Large intestine (tissue), 3 donors: ENCODE data around the gene CRACR2B. TPM values are rescaled to one million over a fixed set of nuclear protein-coding genes. Genes with fewer than 3 reads are reported as not detected.

Experiments
- DNase-seq, 2 donors: peaks; one replicate each; pipeline versions ENCODE4 v3.0.0 to v3.0.0-alpha.2; 2013
- H3K27ac ChIP-seq: one replicate; pipeline ENCODE4 v1.5.1; 2013; ENCODE audit warnings: low read length
- H3K27me3 ChIP-seq: 2 replicates; pipeline ENCODE4 v1.6.1; 2013; ENCODE audit warnings: low read length; ENCODE audit not compliant: control insufficient read depth, insufficient read depth
- H3K36me3 ChIP-seq: 2 replicates; pipeline ENCODE4 v1.6.1; 2013; ENCODE audit warnings: low read length; ENCODE audit not compliant: control insufficient read depth, insufficient read depth
- H3K4me1 ChIP-seq: one replicate; pipeline ENCODE4 v1.6.1; 2013; ENCODE audit warnings: low read length; ENCODE audit not compliant: control insufficient read depth, insufficient read depth
- H3K4me3 ChIP-seq: one replicate; pipeline ENCODE4 v1.5.1; 2013; ENCODE audit warnings: low read length
- H3K9me3 ChIP-seq: one replicate; pipeline ENCODE4 v1.6.1; 2013; ENCODE audit warnings: mild to moderate bottlenecking, low read depth, low read length, moderate library complexity; ENCODE audit not compliant: control insufficient read depth
- WGBS: methylation state at CpG from one replicate; pipeline ENCODE4 v1.1.5; 2013; ENCODE audit warnings: low lambda C conversion rate; ENCODE audit not compliant: insufficient coverage; 5-methylcytosine and 5-hydroxymethylcytosine counted together
- polyA plus RNA-seq: library from polyadenylated mRNA; unstranded; fragments of 120-200 nt; gene quantifications from one replicate; pipeline ENCODE4 v1.2.1, GENCODE V29; 2013

CRACR2B gene
- polyA plus RNA-seq, 1 donor = 34.4 TPM

DNA sequence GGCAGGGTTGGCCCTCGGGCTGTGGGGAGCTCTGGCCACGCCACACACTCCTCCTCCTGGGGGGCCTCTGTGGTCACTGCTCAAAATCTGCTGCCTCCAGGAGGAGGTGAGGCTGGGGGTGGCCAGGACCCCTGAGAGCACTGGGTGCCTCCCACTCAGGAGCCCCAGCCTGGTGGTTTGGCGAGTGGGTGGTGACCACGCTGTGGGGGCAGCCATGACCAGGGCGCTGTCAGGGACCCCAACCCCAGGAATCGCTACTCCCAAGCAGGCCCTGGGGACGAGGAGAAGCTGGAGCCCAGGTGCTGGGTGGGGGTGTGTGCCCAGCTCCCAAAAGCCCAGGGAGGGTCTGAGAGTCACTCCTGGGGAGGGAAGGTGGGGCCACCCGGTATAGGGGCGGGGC lies 45.1 kb downstream of the CRACR2B start:
- peaks cover 14% of the 10 kb centered on the region for H3K36me3 ChIP-seq
- no peak for DNase-seq
- H3K4me1 ChIP-seq = no peaks in the 10 kb centered on the region
- no peak overlapping the region for H3K27ac ChIP-seq
- H3K9me3 ChIP-seq = no peaks in the 10 kb centered on the region
- no CpG with 5 or more reads among the region's 9 CpGs for WGBS
- no peaks in the 10 kb centered on the region for H3K27me3 ChIP-seq
- H3K4me3 ChIP-seq = no peak overlapping the region

DNA sequence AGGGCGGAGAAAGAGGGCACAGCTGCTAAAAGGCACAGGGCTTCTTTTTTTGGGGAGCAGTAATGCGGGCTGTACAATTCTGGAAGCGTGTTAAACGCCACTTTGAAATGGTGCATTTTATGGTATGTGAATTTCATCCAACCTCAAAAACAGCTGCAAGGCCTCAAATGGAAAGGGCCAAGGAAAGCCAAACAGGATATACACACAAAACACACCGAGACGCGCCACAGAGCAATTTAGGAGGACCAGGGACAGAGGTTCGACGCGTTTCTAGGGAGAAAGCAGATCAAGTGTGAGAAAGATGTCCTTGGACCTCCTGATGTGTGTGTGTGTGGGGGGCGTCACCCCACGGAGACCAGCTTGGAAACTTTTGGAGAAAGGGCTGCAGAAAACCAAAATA lies 46.0 kb downstream of the CRACR2B start:
- no peaks in the 10 kb centered on the region for H3K27me3 ChIP-seq
- DNase-seq = no peak
- no CpG with 5 or more reads among the region's 12 CpGs for WGBS
- no peaks in the 10 kb centered on the region for H3K4me1 ChIP-seq
- no peaks in the 10 kb centered on the region for H3K9me3 ChIP-seq
- H3K36me3 ChIP-seq = peaks cover 12% of the 10 kb centered on the region
- H3K27ac ChIP-seq = no peak overlapping the region
- no peak overlapping the region for H3K4me3 ChIP-seq

DNA sequence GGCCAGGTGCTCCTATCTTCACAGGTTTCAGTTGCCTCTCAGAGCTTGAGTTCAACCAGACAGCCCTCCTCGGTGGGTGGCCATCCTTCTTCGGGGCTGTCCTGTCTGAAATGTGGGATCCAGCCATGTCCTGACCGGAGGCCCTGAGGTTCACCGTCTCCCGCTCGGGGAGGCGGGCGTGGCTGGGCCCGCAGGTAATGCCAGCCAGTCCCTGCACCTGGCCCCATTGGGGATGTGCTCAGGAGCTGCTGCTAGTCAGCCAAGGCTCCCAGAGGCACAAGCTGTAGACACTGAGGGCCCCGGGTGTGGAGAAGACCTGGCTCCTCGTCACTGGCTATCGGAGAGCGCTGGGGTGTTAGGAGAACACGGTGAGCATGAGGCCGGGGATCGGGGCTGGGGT lies 47.5 kb downstream of the CRACR2B start:
- peaks cover 14% of the 10 kb centered on the region for H3K36me3 ChIP-seq
- DNase-seq = no peak
- H3K4me1 ChIP-seq = no peaks in the 10 kb centered on the region
- no peaks in the 10 kb centered on the region for H3K27me3 ChIP-seq
- WGBS = no CpG with 5 or more reads among the region's 16 CpGs
- no peaks in the 10 kb centered on the region for H3K9me3 ChIP-seq
- H3K4me3 ChIP-seq = no peak overlapping the region
- H3K27ac ChIP-seq = no peak overlapping the region

DNA sequence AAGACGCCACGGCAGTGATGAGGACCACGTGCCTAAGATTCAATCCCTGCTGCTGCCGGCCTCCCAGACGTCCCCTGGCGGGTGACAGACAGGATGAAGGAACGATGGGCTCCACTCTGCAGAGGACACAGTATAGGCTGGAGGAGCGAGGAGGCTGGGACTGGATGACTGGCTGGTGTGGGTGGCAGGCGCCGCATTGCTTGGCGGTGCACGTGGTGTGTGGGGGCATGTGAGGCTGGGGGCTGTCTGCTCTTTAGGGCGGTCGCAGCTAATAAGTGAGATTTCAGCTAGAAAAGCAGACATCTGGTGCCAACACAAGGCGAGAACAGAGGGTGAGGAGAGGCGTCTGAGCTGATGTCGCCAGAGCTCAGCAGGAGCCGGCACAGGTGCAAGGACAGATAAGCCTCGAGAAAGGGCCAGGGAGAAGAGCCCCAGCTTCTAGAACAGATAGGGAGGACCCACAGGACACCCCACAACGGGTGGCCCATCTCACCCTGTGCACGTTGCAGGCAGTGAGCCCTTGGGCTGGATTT lies 48.1 kb downstream of the CRACR2B start:
- peaks cover 19% of the 10 kb centered on the region for H3K36me3 ChIP-seq
- no peak for DNase-seq
- no peak overlapping the region for H3K4me3 ChIP-seq
- no peaks in the 10 kb centered on the region for H3K27me3 ChIP-seq
- H3K9me3 ChIP-seq = no peaks in the 10 kb centered on the region
- no peak overlapping the region for H3K27ac ChIP-seq
- H3K4me1 ChIP-seq = no peaks in the 10 kb centered on the region
- WGBS = 80% methylated on average over 1 of the region's 21 CpGs

DNA sequence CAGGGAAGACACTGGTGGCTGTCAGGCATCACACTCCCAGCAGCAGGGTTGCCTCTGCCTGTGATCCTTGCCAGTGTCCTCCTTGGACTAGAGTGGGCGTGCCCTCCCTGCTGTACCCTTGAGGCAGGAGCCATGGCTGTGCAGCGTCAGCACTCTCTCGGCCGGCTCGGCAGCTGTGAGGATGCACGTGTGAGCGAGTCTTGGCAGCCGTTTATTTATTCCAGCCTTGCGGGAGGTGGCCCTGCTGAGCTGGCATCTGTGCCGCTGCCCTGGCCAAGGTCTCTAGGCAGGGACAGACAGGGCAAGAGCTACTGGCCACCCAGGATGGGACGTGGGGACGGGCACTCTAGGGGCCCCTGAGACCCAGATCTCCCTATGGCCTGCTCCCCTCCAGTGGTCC lies 48.8 kb downstream of the CRACR2B start:
- WGBS = no CpG with 5 or more reads among the region's 12 CpGs
- no peak overlapping the region for H3K4me3 ChIP-seq
- peaks cover 18% of the 10 kb centered on the region for H3K36me3 ChIP-seq
- no peaks in the 10 kb centered on the region for H3K27me3 ChIP-seq
- H3K27ac ChIP-seq = no peak overlapping the region
- H3K9me3 ChIP-seq = no peaks in the 10 kb centered on the region
- DNase-seq = no peak
- H3K4me1 ChIP-seq = no peaks in the 10 kb centered on the region

DNA sequence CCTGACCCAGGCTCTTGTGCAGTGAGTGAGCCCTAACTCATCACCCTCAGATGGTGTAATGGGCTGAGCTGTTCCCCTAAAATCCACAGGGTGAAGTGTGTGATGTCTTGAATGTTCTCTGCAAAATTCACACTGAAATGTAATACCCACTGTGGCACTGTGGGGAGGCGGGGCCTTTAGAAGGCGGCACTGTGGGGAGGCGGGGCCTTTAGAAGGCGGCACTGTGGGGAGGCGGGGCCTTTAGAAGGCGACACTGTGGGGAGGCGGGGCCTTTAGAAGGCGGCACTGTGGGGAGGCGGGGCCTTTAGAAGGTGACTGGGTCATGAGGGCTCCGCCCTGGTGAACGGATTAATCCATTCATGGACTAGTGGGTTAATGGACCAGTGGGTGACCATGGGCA lies 49.8 kb downstream of the CRACR2B start:
- Histone ChIP-seq H3K4me1 (no peaks in the 10 kb centered on the region), H3K27me3 (no peaks in the 10 kb centered on the region), H3K4me3 (no peak overlapping the region), H3K36me3 (peaks cover 19% of the 10 kb centered on the region), H3K27ac (no peak overlapping the region), H3K9me3 (no peaks in the 10 kb centered on the region)
- no CpG with 5 or more reads among the region's 11 CpGs for WGBS
- DNase-seq = no peak

DNA sequence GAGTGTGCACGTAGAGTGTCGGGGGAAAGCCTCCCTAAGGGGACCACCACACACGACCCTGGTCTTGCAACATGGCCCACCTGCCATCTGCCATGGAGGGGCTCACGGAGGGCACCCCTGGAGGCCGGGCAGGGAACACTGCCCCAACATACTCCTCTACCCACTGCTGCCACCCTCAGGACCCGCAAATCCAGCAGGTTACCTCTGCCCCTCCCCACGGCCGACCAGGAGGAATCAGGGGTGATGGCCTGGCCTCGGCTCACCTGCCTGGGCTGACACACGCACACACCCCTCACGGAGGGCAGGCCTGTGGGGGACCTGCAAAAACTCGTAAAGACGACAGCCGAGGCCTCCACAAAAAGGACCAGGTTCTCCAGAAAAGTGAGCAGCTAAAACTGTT lies 52.7 kb downstream of the CRACR2B start:
- Histone ChIP-seq H3K4me1 (no peaks in the 10 kb centered on the region), H3K27me3 (no peaks in the 10 kb centered on the region), H3K4me3 (no peak overlapping the region), H3K36me3 (peaks cover 29% of the 10 kb centered on the region), H3K9me3 (no peaks in the 10 kb centered on the region), H3K27ac (no peak overlapping the region)
- 100% methylated on average over 1 of the region's 14 CpGs for WGBS
- no peak for DNase-seq

Other genes starting within 250 kb of the CRACR2B start
- 16.7 TPM for gene IRF7, start 212.0 kb upstream of the CRACR2B start, polyA plus RNA-seq
- gene CDHR5, start 203.0 kb upstream of the CRACR2B start, polyA plus RNA-seq = 763 TPM
- 131 TPM for gene SCT, start 200.7 kb upstream of the CRACR2B start, polyA plus RNA-seq
- 1.3 TPM for gene DRD4, start 190.7 kb upstream of the CRACR2B start, polyA plus RNA-seq
- gene DEAF1, start 132.7 kb upstream of the CRACR2B start, polyA plus RNA-seq = 24.1 TPM
- gene TMEM80, start 132.1 kb upstream of the CRACR2B start, polyA plus RNA-seq = 36.1 TPM
- gene EPS8L2, start 121.7 kb upstream of the CRACR2B start, polyA plus RNA-seq = 260 TPM
- gene TALDO1, start 80.5 kb upstream of the CRACR2B start, polyA plus RNA-seq = 92.4 TPM
- gene GATD1, start 50.4 kb upstream of the CRACR2B start, polyA plus RNA-seq = 58.1 TPM
- 2.0 TPM for gene CEND1, start 37.8 kb upstream of the CRACR2B start, polyA plus RNA-seq
- gene SLC25A22, start 29.6 kb upstream of the CRACR2B start, polyA plus RNA-seq = 14.6 TPM
- gene PIDD1, start 22.7 kb upstream of the CRACR2B start, polyA plus RNA-seq = 15.1 TPM
- gene RPLP2, start 18.0 kb upstream of the CRACR2B start, polyA plus RNA-seq = 1,325 TPM
- gene PNPLA2, start 9.0 kb upstream of the CRACR2B start, polyA plus RNA-seq = 98.0 TPM
- gene CD151, start 5.0 kb downstream of the CRACR2B start, polyA plus RNA-seq = 317 TPM
- gene POLR2L, start 14.6 kb downstream of the CRACR2B start, polyA plus RNA-seq = 87.5 TPM
- 27.8 TPM for gene TSPAN4, start 14.9 kb downstream of the CRACR2B start, polyA plus RNA-seq
- gene CHID1, start 82.9 kb downstream of the CRACR2B start, polyA plus RNA-seq = 82.9 TPM
- 79.6 TPM for gene AP2A2, start 98.0 kb downstream of the CRACR2B start, polyA plus RNA-seq
- 0.15 TPM for gene MUC6, start 208.8 kb downstream of the CRACR2B start, polyA plus RNA-seq
- gene MUC2, start 247.0 kb downstream of the CRACR2B start, polyA plus RNA-seq = 94.8 TPM